ENCODE measurements around the gene TRNP1.
A peak's percentile ranks its signal among the peaks of the same experiment; 100 is the strongest.
"Not testable (repeated sequence)": the region's sequence is repeated elsewhere in the genome, so short reads cannot be mapped to it uniquely, and the experiment has no call there.

TRNP1 gene

GRCh38 chr1:26993237-26994019, at the start of gene TRNP1:
TSS of gene TRNP1 (plus strand) at chr1:26993692. CDS start at chr1:26993787, 95 bp downstream.
- FAIRE-seq (no peak), DNase-seq (ENCODE audit: low spot score) (peak; percentile 86)

GRCh38 chr1:26945138-26945537, 48.4 kb upstream of the TRNP1 start:
- FAIRE-seq (no peak), DNase-seq (ENCODE audit: low spot score) (no peak)

GRCh38 chr1:26945728-26946127, 47.8 kb upstream of the TRNP1 start:
- no peak for FAIRE-seq

GRCh38 chr1:26946270-26946669, 47.2 kb upstream of the TRNP1 start:
- FAIRE-seq (no peak), DNase-seq (ENCODE audit: low spot score) (no peak)

More at GRCh38 chr1:26945728-26946127, 47.8 kb upstream of the TRNP1 start:
- no peak for DNase-seq (ENCODE audit: low spot score)

- not testable (repeated sequence) for DNase-seq (ENCODE audit: low spot score); FAIRE-seq
Observed at GRCh38 chr1:26948725-26949057, 44.8 kb upstream of the TRNP1 start.

- DNase-seq (ENCODE audit: low spot score) = no peak
- FAIRE-seq = no peak
Observed at GRCh38 chr1:26949266-26949925, 44.1 kb upstream of the TRNP1 start.

GRCh38 chr1:26949926-26950319, 43.6 kb upstream of the TRNP1 start:
- DNase-seq (ENCODE audit: low spot score) (no peak), FAIRE-seq (no peak)

DNA sequence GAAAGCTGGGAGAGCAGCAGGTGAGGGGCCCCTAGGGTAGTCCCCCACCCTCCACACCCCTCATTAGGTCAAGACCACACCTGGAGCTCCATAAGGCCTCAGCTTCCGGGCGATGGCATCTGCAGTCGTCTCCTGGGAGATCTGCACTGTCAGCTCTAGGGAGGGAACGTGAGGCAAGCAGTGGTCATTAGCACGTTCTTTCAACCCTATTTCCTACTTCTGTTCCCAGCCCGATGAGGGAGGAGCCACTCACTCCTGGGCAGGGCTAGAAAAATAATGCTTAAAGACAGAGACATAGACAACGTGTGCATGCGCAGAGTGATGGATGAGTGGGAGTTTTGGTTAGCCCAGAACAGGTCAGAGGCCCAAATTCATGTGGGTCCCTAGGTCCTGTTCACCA, 42.9 kb upstream of the TRNP1 start:
- FAIRE-seq (no peak), DNase-seq (ENCODE audit: low spot score) (no peak)

DNA sequence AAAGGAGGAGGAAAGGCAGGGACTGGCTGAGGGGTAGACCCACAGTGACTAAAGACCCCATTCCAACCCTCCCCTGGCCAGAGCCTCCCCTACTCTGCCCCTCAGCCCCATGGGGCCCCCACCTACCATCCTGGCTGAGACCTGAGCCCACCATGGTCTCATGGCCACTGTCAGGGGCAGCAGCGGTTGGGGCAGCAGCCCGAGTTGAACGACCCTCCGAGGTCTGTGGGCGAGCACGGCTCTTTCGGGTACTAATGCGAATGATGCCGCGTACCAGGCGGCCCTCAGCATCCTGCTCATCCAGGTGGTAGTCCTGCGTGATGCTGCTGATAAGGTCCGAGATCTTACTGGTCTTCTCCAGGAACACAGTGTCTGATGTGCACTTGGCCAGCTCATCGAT, 42.3 kb upstream of the TRNP1 start:
- FAIRE-seq = no peak
- DNase-seq (ENCODE audit: low spot score) = no peak

- no peak for DNase-seq (ENCODE audit: low spot score)
- FAIRE-seq = no peak
Observed at GRCh38 chr1:26951821-26952497, 41.5 kb upstream of the TRNP1 start.

DNA sequence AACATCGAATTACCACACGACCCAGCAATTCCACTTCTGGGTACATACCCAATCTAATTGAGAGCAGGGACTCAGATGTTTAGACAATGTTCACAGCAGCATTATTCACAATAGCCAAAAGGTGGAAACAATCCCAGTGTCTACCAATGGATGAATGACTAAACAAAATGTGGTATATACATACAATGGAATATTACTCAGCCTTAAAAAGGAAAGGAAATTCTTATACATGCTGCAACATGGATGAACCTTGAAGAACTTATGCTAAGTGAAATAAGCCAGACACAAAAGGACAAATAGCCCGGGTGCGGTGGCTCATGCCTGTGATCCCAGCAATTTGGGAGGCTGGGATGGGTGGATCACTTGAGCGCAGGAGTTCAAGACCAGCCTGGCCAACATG, 40.1 kb upstream of the TRNP1 start:
- FAIRE-seq = no peak
- no peak for DNase-seq (ENCODE audit: low spot score)

- DNase-seq (ENCODE audit: low spot score) = no peak
- FAIRE-seq = no peak
Observed at GRCh38 chr1:26956321-26956720, 37.2 kb upstream of the TRNP1 start.

GRCh38 chr1:26957306-26957705, 36.2 kb upstream of the TRNP1 start:
- no peak for DNase-seq (ENCODE audit: low spot score)
- no peak for FAIRE-seq

DNA sequence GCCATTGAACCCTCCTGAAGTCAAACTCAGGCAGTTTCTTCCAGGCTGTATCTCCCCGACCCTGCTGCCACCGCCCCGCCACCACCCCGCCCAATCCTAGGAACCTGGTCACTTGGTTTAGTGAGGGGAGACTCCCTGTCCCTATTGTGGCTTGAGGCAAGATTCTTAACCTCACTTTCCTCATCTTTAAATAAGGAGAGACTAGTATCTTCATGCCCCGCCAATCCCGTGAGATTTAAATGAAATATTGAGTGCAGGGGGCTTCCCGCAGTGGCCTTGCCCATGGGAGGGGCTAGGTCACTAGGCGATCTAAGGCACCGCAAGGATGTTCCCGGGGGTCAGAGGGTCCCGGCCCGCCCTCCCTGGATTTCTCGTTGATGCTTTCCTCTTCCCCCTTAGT, 34.2 kb upstream of the TRNP1 start:
- FAIRE-seq (no peak), DNase-seq (ENCODE audit: low spot score) (no peak)

- no peak for FAIRE-seq
Observed at GRCh38 chr1:26959722-26960624, 33.5 kb upstream of the TRNP1 start, which contains the start of gene KDF1. TSS of gene KDF1 (minus strand) at chr1:26960468. CDS start at chr1:26952380, 8,088 bp downstream.

DNA sequence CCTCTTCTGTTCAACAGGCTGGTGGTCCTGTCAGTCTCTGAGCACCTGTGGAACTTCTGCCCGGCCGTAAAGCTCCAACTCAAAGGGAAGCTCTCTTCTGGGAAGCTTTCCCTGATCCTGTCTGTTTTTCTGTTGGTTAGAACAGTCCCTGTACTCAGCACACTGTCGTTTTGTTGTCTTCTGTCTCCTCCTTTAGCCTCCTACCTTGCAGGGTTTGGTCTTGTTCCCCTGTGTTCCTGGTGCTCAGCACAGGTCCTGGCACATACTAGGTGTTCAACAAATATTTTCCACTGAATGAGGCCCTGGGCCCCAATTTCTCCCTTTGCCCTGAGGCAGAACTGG, 32.9 kb upstream of the TRNP1 start:
- DNase-seq (ENCODE audit: low spot score) = no peak
- FAIRE-seq = no peak

More at GRCh38 chr1:26959722-26960624, 33.5 kb upstream of the TRNP1 start, which contains the start of gene KDF1:
- DNase-seq (ENCODE audit: low spot score) = no peak

DNA sequence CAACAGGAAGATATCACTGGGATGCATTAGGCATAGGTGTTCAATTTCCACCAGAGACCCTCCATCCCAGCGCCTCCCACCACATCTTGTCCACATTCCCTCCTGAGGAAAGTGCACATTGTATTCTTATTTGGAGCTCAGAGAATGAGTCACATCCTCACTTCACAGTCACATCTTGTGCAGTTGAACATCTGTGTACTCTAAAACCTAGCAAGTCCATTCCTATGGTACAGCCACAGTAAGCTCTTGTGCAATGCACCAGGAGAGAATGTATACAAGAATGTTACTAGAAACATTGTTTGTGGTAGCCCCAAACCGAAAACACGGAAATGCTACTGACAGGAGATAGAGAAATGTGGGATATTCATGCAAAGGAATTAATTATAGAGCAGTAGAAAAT, 31.7 kb upstream of the TRNP1 start:
- FAIRE-seq = no peak
- peak; percentile 38 for DNase-seq (ENCODE audit: low spot score)

DNA sequence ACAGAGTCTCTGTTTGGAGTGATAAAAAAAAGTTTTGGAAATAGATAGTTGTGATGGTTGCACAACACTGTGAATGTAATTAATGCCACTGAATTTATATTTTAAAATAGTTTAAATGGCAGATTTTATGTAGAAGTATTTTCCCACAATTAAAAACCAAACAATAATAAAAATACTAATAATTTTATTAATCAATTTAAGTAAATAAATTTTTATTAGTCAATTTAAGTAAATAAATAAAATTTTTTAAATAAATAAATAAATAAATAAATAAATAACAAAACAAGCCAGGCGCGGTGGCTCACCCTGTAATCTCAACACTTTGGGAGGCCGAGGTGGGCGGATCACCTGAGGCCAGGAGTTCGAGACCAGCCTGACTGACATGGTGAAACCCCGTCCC, 28.3 kb upstream of the TRNP1 start:
- DNase-seq (ENCODE audit: low spot score) (no peak), FAIRE-seq (peak; percentile 46)

DNA sequence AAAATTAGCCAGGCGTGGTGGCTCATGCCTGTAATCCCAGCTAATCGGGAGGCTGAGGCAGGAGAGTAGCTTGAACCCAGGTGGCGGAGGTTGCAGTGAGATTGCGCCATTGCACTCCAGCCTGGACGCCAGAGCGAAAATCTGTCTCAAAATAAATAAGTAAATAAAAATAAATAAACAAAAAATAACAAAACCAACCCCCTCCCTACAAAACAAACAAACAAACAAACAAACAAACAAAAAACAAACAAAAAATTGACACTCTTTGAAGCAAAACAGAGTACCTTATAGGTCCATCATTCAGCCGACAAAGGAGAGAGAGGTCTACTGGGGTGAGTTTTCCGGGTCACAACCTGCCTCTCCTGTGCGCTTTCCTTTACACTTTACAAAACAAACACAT, 27.9 kb upstream of the TRNP1 start:
- no peak for FAIRE-seq

GRCh38 chr1:26970810-26971209, 22.7 kb upstream of the TRNP1 start:
- DNase-seq (ENCODE audit: low spot score) = no peak
- FAIRE-seq = no peak

More for the DNA sequence above, 27.9 kb upstream of the TRNP1 start:
- DNase-seq (ENCODE audit: low spot score) = no peak

- DNase-seq (ENCODE audit: low spot score) (no peak), FAIRE-seq (no peak)
Observed at GRCh38 chr1:26971590-26971989, 21.9 kb upstream of the TRNP1 start.

Data from RCC 7860 (cell line).